K562 (cell line): ENCODE data around the gene SELENOO. TPM values are rescaled to one million over a fixed set of nuclear protein-coding genes. Genes with fewer than 3 reads are reported as not detected.

ENCODE experiments used
- ATF1 ChIP-seq, 2 experiments: fragments of 450-650 bp in 1 of 2; IDR thresholded peaks; 2 replicates each; pipeline ENCODE4 v1.6.1; 2016; ENCODE audit warnings: missing compliant biosample characterization in 1 of 2, missing genetic modification characterization in 1 of 2
- BACH1 ChIP-seq: fragments of 200-800 bp; sonication (Bioruptor generic); IDR thresholded peaks from 2 replicates; pipeline ENCODE4 v1.6.1; 2016; ENCODE audit warnings: missing genetic modification characterization, missing compliant biosample characterization
- BRD4 ChIP-seq: fragments of 200-600 bp; sonication (generic); IDR thresholded peaks from 2 replicates; pipeline ENCODE4 v1.6.1; 2017; ENCODE audit warnings: inconsistent platforms
- BRF1 ChIP-seq: IDR thresholded peaks from 3 replicates; pipeline ENCODE4 v1.6.1; 2011; ENCODE audit warnings: borderline replicate concordance, mild to moderate bottlenecking; ENCODE audit not compliant: insufficient read length; ENCODE audit errors: extremely low read depth
- C11orf30 ChIP-seq: fragments of 450-650 bp; IDR thresholded peaks from 2 replicates; pipeline ENCODE4 v1.6.1; 2016; ENCODE audit warnings: low read depth, mild to moderate bottlenecking
- CXXC5 ChIP-seq: fragments of 250-450 bp; sonication (Bioruptor Pico); IDR thresholded peaks from 2 replicates; pipeline ENCODE4 v1.8.0; 2022; ENCODE audit warnings: inconsistent platforms, mild to moderate bottlenecking, moderate library complexity
- ETS2 ChIP-seq: IDR thresholded peaks from 2 replicates; pipeline ENCODE4 v1.6.1; 2016; ENCODE audit warnings: borderline replicate concordance, missing genetic modification characterization, mild to moderate bottlenecking, moderate library complexity, missing compliant biosample characterization; ENCODE audit not compliant: poor library complexity, severe bottlenecking
- HMGXB4 ChIP-seq: sonication (generic); formaldehyde crosslinking; IDR thresholded peaks from 2 replicates; pipeline ENCODE4 v1.8.1; 2023; ENCODE audit warnings: mild to moderate bottlenecking, missing genetic modification reagents
- KLF1 ChIP-seq: fragments of 450-650 bp; IDR thresholded peaks from 2 replicates; pipeline ENCODE4 v1.6.1; 2016; ENCODE audit warnings: missing genetic modification characterization, missing compliant biosample characterization
- MNT ChIP-seq, 2 experiments: fragments of 450-650 bp; conservative IDR thresholded peaks; 2 replicates each; pipeline ENCODE4 v1.6.1; 2017; ENCODE audit warnings: mild to moderate bottlenecking in 2 of 2, moderate library complexity in 2 of 2
- RNF2 ChIP-seq: sonication (generic); IDR thresholded peaks from 2 replicates; pipeline ENCODE4 v1.6.1; 2016
- TEAD1 ChIP-seq, 2 experiments: fragments of 450-650 bp in 1 of 2; sonication (generic) in 1 of 2; formaldehyde crosslinking; IDR thresholded peaks; 2 replicates each; pipeline versions ENCODE4 v1.4.0 to v1.8.0; 2020 to 2022; ENCODE audit warnings: mild to moderate bottlenecking in 2 of 2, missing genetic modification reagents in 1 of 2
- XRCC3 ChIP-seq: fragments of 450-650 bp; IDR thresholded peaks from 2 replicates; pipeline ENCODE4 v1.6.1; 2017; ENCODE audit warnings: mild to moderate bottlenecking, moderate library complexity
- ZBTB8A ChIP-seq: fragments of 450-650 bp; IDR thresholded peaks from 2 replicates; pipeline ENCODE4 v1.6.1; 2018; ENCODE audit warnings: mild to moderate bottlenecking, moderate library complexity; ENCODE audit not compliant: partially characterized antibody
- ZFP91 ChIP-seq: sonication (generic); formaldehyde crosslinking; IDR thresholded peaks from 2 replicates; pipeline ENCODE4 v1.8.0; 2022; ENCODE audit warnings: mild to moderate bottlenecking, missing genetic modification reagents
- ZHX1 ChIP-seq: fragments of 150-350 bp; conservative IDR thresholded peaks from 2 replicates; pipeline ENCODE4 v1.6.1; 2014; ENCODE audit warnings: low read length
- ZNF143 ChIP-seq: sonication (generic); formaldehyde crosslinking; IDR thresholded peaks from 2 replicates; pipeline ENCODE4 v1.9.0; 2022; ENCODE audit warnings: mild to moderate bottlenecking, missing genetic modification reagents
- ZNF217 ChIP-seq: sonication (generic); formaldehyde crosslinking; IDR thresholded peaks from 2 replicates; pipeline ENCODE4 v1.8.0; 2022; ENCODE audit warnings: mild to moderate bottlenecking, missing genetic modification reagents
- polyA plus RNA-seq, 8 experiments: library from polyadenylated mRNA; depleted of rRNA in 4 of 8; stranded (reverse) in 5 of 8; unstranded in 3 of 8; fragments of >200 nt; fragmentation: Nextera tagmentation in 2 of 8; fragmentation: Illumina TruSeq in 1 of 8; extraction: Ambion mirVana in 2 of 8; extraction: Trizol in 1 of 8; gene quantifications; 2 replicates each; pipeline versions ENCODE4 v1.2.1 to v1.2.3, GENCODE V29; 2011 to 2014; ENCODE audit warnings: inconsistent platforms in 1 of 8, missing spikeins in 1 of 8
- total RNA-seq, 7 experiments: library from RNA; depleted of rRNA in 6 of 7; stranded (reverse); fragments of >200 nt in 6 of 7; fragmentation: Illumina TruSeq in 2 of 7; extraction: Trizol in 2 of 7; gene quantifications; 2 replicates each; pipeline versions ENCODE4 v1.2.1 to v1.2.3, GENCODE V29; 2011 to 2021; ENCODE audit warnings: low replicate concordance in 1 of 7

SELENOO gene
- total and polyA plus RNA-seq, 9 of the 15 experiments (the other 6 are each of a cell fraction or from before 2014, with no cell fraction given) = 0.37 to 24.9 (median 8.3) TPM

- no peak for TF ChIP-seq ZNF217
- no peak for TF ChIP-seq ZBTB8A
- no peak for TF ChIP-seq RNF2
- peak; percentile 92 to 96 for TF ChIP-seq MNT (conservative IDR thresholded peaks at IDR 0.05)
- no peak for TF ChIP-seq ZNF143 (CRISPR knock-in tag)
- no peak for TF ChIP-seq KLF1 (tag)
- TF ChIP-seq BRD4 = no peak
- no peak for TF ChIP-seq HMGXB4 (CRISPR knock-in tag)
- no peak for TF ChIP-seq XRCC3
- peak; percentile 96 for TF ChIP-seq ATF1 (CRISPR knock-in tag; IDR thresholded peaks at IDR 0.05)
- peak; percentile 99 for TF ChIP-seq ATF1 (tag; IDR thresholded peaks at IDR 0.05)
- no peak for TF ChIP-seq ZHX1
- TF ChIP-seq ETS2 (tag) = no peak
- TF ChIP-seq BACH1 (tag) = no peak
- no peak for TF ChIP-seq ZFP91 (CRISPR knock-in tag)
- TF ChIP-seq BRF1 = no peak
- peak; percentile 98 for TF ChIP-seq C11orf30
- TF ChIP-seq CXXC5 (CRISPR knock-in tag) = peak; percentile 95
- no peak; a peak in 1 of 4 replicates for TF ChIP-seq TEAD1 (CRISPR knock-in tag; IDR thresholded peaks at IDR 0.05)
Measured at GRCh38 chr22:50244420-50245213, 43.8 kb downstream of the SELENOO start, which contains the start of gene TUBGCP6 (continued).
